IPS-18a (cell line): ENCODE measurements around the gene AMACR.
"Not testable (repeated sequence)": the region's sequence is repeated elsewhere in the genome, so short reads cannot be mapped to it uniquely, and the experiment has no call there.

Source experiments
- H3K27ac ChIP-seq: one replicate; pipeline ENCODE4 v1.5.1; 2013; ENCODE audit warnings: low read length
- H3K27me3 ChIP-seq: one replicate; pipeline ENCODE4 v1.6.1; 2013; ENCODE audit warnings: mild to moderate bottlenecking, low read length; ENCODE audit not compliant: control insufficient read depth, insufficient read depth
- H3K36me3 ChIP-seq: one replicate; pipeline ENCODE4 v1.6.1; 2013; ENCODE audit warnings: low read depth, low read length; ENCODE audit not compliant: control insufficient read depth
- H3K4me1 ChIP-seq: one replicate; pipeline ENCODE4 v1.6.1; 2013; ENCODE audit warnings: low read depth, low read length; ENCODE audit not compliant: control insufficient read depth
- H3K4me3 ChIP-seq: one replicate; pipeline ENCODE4 v1.5.1; 2013; ENCODE audit warnings: low read length
- H3K9ac ChIP-seq: one replicate; pipeline ENCODE4 v1.6.1; 2013; ENCODE audit warnings: mild to moderate bottlenecking, low read length, moderate library complexity
- H3K9me3 ChIP-seq: one replicate; pipeline ENCODE4 v1.6.1; 2013; ENCODE audit warnings: low read depth, low read length; ENCODE audit not compliant: control insufficient read depth

The AMACR gene

GRCh38 chr5:34015120-34015822, 7.4 kb upstream of the AMACR start:
- no peak overlapping the region for H3K9ac ChIP-seq
- H3K36me3 ChIP-seq: no peaks in the 10 kb centered on the region
- H3K27ac ChIP-seq: no peak overlapping the region
- no peaks in the 10 kb centered on the region for H3K27me3 ChIP-seq
- H3K9me3 ChIP-seq: no peaks in the 10 kb centered on the region
- no peaks in the 10 kb centered on the region for H3K4me1 ChIP-seq
- no peak overlapping the region for H3K4me3 ChIP-seq

GRCh38 chr5:34014626-34015025, 6.8 kb upstream of the AMACR start:
- no peaks in the 10 kb centered on the region for H3K9me3 ChIP-seq
- H3K36me3 ChIP-seq: no peaks in the 10 kb centered on the region
- no peak overlapping the region for H3K27ac ChIP-seq
- H3K27me3 ChIP-seq: no peaks in the 10 kb centered on the region
- H3K4me1 ChIP-seq: no peaks in the 10 kb centered on the region
- H3K4me3 ChIP-seq: no peak overlapping the region
- no peak overlapping the region for H3K9ac ChIP-seq

DNA sequence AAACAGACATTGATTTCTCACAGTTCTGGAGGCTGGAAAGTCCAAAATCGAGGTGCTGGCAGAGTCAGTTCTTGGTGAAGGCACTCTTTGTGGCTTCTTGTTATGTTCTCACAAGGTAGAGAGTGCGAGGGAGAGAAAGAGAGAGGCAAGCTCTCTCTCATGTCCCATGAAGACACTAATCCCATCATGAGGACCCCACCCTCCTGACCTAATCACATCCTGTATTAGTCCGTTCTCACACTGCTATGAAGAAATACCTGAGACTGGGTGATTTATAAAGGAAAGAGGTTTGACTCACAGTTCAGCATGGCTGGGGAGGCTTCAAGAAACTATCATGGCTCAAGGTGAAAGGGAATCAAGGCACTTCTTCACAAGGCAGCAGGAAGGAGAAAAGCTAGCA, 5.7 kb upstream of the AMACR start:
- peaks cover 6% of the 10 kb centered on the region for H3K4me1 ChIP-seq
- H3K9me3 ChIP-seq: no peaks in the 10 kb centered on the region
- H3K9ac ChIP-seq: no peak overlapping the region
- H3K27ac ChIP-seq: no peak overlapping the region
- H3K4me3 ChIP-seq: no peak overlapping the region
- H3K36me3 ChIP-seq: no peaks in the 10 kb centered on the region
- no peaks in the 10 kb centered on the region for H3K27me3 ChIP-seq

DNA sequence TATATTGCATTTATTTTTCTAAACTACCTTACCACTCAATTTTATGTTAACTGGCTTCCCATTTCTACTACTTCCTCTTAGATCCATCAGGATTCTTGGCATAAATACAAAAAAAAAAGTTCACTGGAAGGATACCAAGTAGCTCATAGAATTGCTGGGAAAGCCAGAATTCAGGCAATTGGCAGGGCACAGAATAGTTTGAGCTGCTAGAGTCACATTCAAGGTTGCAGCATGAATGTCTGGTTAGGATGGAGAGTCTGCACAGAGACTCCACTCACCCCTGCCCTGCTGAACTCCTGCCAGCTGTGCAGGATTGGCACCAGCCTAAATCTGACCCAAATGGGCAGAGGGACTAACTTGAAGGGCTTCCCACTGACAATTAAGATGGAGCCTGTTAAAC, 4.9 kb upstream of the AMACR start:
- no peaks in the 10 kb centered on the region for H3K27me3 ChIP-seq
- no peaks in the 10 kb centered on the region for H3K9me3 ChIP-seq
- H3K4me1 ChIP-seq: peaks cover 7% of the 10 kb centered on the region
- no peak overlapping the region for H3K27ac ChIP-seq
- no peak overlapping the region for H3K9ac ChIP-seq
- no peak overlapping the region for H3K4me3 ChIP-seq
- no peaks in the 10 kb centered on the region for H3K36me3 ChIP-seq

DNA sequence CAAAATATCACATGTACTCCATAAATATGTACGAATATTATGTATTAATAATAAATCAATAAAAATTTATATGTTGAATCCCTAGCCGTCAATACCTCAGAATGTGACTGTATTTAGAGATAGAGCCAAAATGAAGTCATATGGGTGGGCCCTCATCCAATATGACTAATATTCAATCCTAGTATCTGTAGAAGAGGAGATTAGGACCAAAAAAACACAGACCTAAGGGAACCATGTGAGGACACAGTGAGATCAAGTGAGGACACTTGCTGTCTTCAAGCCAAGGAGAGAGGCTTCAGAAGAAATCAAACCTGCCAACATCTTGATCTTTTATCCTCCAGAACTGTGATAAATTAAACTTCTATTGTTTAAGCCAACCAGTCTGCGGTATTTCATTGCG, 3.7 kb upstream of the AMACR start:
- H3K27me3 ChIP-seq: no peaks in the 10 kb centered on the region
- H3K27ac ChIP-seq: no peak overlapping the region
- H3K4me1 ChIP-seq: peaks cover 12% of the 10 kb centered on the region
- no peak overlapping the region for H3K9ac ChIP-seq
- no peak overlapping the region for H3K4me3 ChIP-seq
- no peaks in the 10 kb centered on the region for H3K9me3 ChIP-seq
- H3K36me3 ChIP-seq: no peaks in the 10 kb centered on the region

DNA sequence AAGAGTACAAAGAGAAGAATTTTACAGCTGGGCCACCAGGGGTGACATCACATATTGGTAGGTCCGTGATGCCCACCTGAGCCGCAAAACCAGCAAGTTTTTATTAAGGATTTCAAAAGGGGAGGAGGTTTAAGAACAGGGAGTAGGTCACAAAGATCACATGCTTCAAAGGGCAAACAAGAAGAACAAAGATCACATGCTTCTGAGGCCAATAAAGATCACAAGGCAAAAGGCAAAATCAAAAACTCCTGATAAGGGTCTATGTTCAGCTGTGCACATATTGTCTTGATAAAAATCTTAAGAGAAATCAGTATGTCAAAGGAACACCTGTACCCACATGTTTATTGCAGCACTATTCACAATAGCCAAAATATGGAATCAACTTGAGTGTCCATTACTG, 2.3 kb upstream of the AMACR start:
- not testable (repeated sequence) for H3K27me3 ChIP-seq, H3K27ac ChIP-seq, H3K4me3 ChIP-seq, H3K9ac ChIP-seq, H3K9me3 ChIP-seq, H3K36me3 ChIP-seq
- peaks cover 12% of the 10 kb centered on the region for H3K4me1 ChIP-seq

DNA sequence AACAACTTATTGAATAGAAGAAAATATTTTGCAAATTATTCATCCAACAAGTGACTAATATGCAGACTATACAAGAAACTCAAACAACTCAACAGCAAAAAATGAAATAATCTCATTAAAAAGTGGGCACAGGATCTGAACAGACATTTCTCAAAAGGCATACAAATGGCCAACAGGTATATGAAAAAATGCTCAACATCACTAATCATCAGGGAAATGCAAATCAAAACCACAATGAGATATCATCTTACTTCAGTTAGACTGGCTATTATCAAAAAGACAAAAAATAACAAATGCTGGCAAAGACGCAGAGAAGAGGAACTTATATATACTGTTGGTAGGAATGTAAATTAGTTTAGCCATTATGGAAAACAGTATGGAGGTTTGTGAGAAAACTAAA, 1.8 kb upstream of the AMACR start:
- Histone ChIP-seq H3K4me1 (peaks cover 12% of the 10 kb centered on the region), H3K36me3 (no peaks in the 10 kb centered on the region), H3K27me3 (no peaks in the 10 kb centered on the region), H3K9me3 (no peaks in the 10 kb centered on the region), H3K4me3 (no peak overlapping the region), H3K27ac (no peak overlapping the region), H3K9ac (no peak overlapping the region)

DNA sequence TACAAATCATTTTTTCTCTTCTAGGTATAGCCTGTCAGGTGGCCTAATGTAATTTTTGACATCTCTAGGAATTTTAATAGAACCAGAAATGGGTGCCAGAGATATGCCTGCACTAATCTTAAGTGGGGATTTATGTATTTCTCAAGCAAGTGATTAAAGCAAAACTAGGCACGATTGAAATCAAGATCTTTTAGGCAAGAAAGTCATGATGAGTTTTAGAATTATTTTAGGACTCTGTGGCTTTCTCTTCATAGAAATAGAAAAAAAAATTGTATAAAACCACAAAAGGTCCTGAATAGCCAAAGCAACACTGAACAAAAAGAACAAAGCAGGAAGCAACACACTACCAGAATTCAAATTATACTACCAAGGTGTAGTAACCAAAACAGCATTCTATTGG, 952 bp upstream of the AMACR start:
- peak overlapping the region; percentile 80 for H3K9ac ChIP-seq
- no peaks in the 10 kb centered on the region for H3K27me3 ChIP-seq
- H3K27ac ChIP-seq: peak overlapping the region; percentile 84
- no peaks in the 10 kb centered on the region for H3K9me3 ChIP-seq
- peaks cover 12% of the 10 kb centered on the region for H3K4me1 ChIP-seq
- H3K4me3 ChIP-seq: peak overlapping the region; percentile 77
- peaks cover 1% of the 10 kb centered on the region for H3K36me3 ChIP-seq

DNA sequence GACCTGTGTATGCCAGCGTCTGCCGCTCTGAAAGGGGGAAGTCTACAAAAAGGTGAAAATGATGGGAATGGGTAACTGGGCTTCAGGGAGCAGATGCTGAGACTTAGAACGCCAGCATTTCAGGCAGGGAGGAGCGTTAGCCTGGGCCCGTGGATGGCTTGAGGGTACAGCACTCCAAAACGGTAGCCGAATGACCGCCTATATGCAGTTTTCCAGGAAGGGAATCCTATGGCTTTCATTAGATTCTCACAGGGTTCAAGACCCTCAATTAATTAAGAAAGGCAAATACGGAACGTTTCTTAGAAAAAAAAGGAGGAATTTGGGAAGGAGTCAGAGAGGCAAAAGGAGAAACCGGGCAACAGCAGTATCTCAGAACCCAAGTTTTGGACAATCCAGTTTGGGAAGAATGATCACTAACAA, 639 bp downstream of the AMACR start:
- peak overlapping the region; percentile 80 for H3K9ac ChIP-seq
- H3K4me1 ChIP-seq: peaks cover 12% of the 10 kb centered on the region
- H3K9me3 ChIP-seq: no peaks in the 10 kb centered on the region
- H3K4me3 ChIP-seq: peak overlapping the region; percentile 77
- H3K27ac ChIP-seq: peak overlapping the region; percentile 87
- H3K36me3 ChIP-seq: peaks cover 5% of the 10 kb centered on the region
- H3K27me3 ChIP-seq: no peaks in the 10 kb centered on the region

DNA sequence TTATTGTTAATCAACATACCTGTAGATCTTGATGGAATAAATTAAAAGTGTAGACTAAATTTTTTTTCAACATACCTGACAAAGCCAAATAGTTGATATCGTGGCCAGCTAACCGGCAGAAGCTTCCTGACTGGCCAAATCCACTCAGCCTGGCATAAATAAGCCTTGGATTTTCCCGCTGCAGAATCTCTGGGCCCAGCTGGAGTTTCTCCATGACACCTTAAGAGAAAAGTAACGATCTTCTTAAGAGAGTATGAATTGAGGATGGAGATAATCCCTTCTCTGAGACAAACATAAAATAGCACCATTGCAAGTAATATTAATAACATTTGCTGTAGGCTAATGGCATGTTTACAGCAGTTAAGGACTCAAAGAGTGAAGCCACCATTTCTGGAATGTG, 2.2 kb downstream of the AMACR start:
- Histone ChIP-seq H3K9me3 (no peaks in the 10 kb centered on the region), H3K27me3 (no peaks in the 10 kb centered on the region), H3K9ac (no peak overlapping the region), H3K4me3 (no peak overlapping the region), H3K27ac (no peak overlapping the region), H3K4me1 (peaks cover 12% of the 10 kb centered on the region), H3K36me3 (peaks cover 5% of the 10 kb centered on the region)

DNA sequence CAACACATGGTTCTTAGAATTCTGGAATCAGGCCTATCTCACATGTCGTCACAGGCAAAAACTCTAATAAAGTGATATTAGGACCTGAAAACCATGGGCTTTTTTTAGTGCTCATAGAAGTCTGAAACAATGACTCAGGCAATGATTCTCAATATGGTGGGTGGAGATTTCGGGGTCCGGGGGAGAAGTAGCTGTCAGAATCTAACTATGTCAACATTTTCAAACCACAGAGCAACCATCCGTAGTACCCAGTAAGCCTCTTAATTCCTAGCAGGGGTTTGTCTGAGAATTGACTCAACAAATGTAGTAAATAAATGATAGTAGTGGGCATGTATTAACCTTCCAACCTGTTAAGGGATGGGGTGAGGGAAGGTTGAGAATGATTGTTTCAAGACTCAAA, 2.6 kb downstream of the AMACR start:
- Histone ChIP-seq H3K9ac (no peak overlapping the region), H3K9me3 (no peaks in the 10 kb centered on the region), H3K27me3 (no peaks in the 10 kb centered on the region), H3K4me1 (peaks cover 12% of the 10 kb centered on the region), H3K36me3 (peaks cover 5% of the 10 kb centered on the region), H3K4me3 (no peak overlapping the region), H3K27ac (no peak overlapping the region)

DNA sequence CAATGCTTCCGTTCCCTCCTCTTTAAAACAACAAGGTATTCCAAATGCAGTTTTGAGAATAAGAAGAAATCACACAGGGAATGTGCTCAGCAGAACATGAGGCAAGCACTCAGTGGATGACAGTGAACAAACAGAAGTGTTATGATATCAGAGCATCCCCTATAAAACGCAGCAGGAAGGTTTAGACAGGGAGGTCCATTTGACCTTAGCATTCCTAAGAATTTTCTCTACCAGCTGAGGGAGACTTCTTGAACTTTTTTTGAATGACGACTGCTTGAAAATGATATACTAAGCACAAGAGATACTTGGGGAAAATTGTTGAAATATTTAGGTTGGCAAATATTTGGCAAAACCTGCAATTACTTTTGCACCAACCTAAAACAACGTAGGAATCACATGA, 3.9 kb downstream of the AMACR start:
- H3K4me3 ChIP-seq: no peak overlapping the region
- no peak overlapping the region for H3K9ac ChIP-seq
- no peak overlapping the region for H3K27ac ChIP-seq
- H3K27me3 ChIP-seq: no peaks in the 10 kb centered on the region
- H3K4me1 ChIP-seq: peaks cover 10% of the 10 kb centered on the region
- H3K9me3 ChIP-seq: no peaks in the 10 kb centered on the region
- peaks cover 5% of the 10 kb centered on the region for H3K36me3 ChIP-seq
